A172 (cell line): ENCODE measurements around the gene SFTPB. TPM values are rescaled to one million over a fixed set of nuclear protein-coding genes. Genes with fewer than 3 reads are reported as not detected.

Experiments
- DNase-seq: peaks from one replicate; pipeline ENCODE4 v3.0.0-alpha.2; 2015; ENCODE audit warnings: low spot score
- total RNA-seq: library from RNA; depleted of rRNA; stranded (reverse); fragments of >200 nt; shearing (Covaris generic); gene quantifications from 2 replicates; pipeline ENCODE4 v1.2.3, GENCODE V29; 2014

The SFTPB gene
- total RNA-seq, 1 experiment from 2014 or later: not detected

DNA sequence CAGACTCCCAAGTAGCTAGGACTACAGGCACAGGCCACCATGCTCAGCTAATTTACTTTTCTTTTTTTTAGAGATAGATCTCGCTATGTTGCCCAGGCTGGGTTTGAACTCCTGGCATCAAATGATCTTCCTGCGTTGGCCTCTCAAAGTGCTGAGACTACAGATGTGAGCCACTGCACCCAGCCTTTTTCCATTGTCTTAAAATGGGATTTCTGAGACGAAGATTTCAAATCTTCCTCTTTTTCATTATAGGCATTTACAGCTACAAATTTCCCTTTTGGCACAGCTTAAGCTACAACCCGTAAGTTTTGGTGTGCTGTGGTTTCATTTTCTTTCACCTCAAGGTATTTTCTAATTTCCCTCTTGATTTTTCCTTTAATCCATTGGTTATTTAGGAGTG, 34.8 kb upstream of the SFTPB start:
- DNase-seq: no peak

- peak; percentile 75 for DNase-seq
These were observed 34.2 kb upstream of the SFTPB start for GRCh38 chr2:85702172-85702571.

DNA sequence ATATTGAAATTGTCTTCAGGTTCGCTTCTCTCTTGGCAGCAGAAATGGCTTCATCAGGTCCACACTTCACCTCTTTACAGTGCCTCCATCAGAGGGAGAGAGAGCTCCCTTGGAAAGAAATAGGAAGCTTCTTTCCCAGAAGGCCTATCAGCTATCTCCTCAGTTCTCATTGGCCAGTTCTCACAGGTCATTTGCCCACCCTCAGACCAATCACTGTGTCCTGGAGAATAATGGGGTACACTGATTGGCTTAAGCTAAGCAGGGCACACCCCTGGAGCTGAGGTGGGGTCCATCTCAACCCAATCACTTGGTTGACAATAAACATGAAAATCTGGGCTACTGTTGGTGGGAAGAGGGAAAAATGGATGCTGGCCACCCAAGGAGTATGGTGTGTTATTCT, 31.3 kb upstream of the SFTPB start:
- DNase-seq: no peak

DNA sequence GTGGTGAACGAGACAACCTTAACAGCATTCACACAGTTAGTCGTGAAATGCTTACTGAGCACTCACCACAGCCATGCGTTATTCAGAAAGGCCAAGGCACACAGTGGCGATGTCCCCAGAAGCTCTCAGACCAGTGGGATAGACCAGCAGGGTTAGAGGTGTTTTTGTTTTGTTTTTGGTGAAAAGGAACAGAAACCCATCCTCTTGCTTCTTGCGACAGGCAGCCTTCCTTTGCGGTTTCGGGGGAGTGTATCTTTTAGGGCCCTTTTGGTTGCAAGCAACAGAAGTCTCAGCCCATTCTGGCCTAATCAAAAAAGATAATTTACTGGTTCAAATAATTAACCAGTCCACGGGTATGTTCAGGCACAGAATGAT, 30.9 kb upstream of the SFTPB start:
- DNase-seq: no peak

GRCh38 chr2:85698184-85698879, 30.3 kb upstream of the SFTPB start:
- DNase-seq: no peak

GRCh38 chr2:85697716-85698115, 29.7 kb upstream of the SFTPB start:
- no peak for DNase-seq

GRCh38 chr2:85697096-85697495, 29.1 kb upstream of the SFTPB start:
- no peak for DNase-seq

GRCh38 chr2:85695691-85696668, 28.0 kb upstream of the SFTPB start:
- DNase-seq: no peak

GRCh38 chr2:85695121-85695520, 27.1 kb upstream of the SFTPB start:
- no peak for DNase-seq

DNA sequence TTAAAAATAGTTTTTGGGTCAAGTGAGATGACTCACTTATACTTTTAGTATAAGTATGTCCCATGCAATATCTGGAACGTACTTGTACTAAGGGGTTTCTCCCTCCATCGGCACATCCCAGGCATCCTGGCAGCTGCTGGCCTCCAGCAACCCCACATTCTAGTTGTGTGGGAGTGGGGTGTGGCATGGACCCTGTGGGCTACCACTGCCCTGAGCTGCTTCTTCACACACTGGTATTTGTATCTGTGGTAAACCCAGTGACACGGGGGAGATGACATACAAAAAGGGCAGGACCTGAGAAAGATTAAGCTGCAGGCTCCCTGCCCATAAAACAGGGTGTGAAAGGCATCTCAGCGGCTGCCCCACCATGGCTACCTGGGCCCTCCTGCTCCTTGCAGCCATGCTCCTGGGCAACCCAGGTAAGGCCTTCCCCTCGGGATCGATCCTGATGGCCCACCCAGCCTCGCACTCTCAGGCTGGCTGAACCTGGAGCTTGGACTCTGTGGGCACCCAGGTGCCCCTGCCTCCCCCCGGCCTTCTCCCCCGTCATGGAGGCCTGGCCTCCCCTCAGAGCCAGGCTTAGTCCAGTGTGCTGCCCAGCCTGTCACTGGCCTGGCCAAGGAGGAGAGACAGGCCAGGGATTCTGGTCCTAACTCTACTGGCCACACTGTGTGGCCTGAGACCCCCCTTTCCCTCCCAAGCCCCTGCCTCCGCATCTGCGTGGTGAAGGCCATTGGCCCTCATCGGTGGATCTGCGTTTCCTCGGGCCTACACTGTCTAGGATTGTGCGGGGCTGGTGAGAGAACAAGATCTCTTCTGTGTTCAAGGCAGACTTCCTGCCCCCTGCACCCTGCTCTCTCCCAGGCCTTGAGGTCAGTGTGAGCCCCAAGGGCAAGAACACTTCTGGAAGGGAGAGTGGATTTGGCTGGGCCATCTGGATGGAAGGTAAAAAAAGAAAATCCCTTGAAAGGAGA, 26.3 kb upstream of the SFTPB start, which contains the start of gene GNLY:
GNLY (plus strand) TSS at position 307 of the 974 bp plus-strand sequence; CDS start at position 368, 61 bp downstream.
- DNase-seq: no peak

DNA sequence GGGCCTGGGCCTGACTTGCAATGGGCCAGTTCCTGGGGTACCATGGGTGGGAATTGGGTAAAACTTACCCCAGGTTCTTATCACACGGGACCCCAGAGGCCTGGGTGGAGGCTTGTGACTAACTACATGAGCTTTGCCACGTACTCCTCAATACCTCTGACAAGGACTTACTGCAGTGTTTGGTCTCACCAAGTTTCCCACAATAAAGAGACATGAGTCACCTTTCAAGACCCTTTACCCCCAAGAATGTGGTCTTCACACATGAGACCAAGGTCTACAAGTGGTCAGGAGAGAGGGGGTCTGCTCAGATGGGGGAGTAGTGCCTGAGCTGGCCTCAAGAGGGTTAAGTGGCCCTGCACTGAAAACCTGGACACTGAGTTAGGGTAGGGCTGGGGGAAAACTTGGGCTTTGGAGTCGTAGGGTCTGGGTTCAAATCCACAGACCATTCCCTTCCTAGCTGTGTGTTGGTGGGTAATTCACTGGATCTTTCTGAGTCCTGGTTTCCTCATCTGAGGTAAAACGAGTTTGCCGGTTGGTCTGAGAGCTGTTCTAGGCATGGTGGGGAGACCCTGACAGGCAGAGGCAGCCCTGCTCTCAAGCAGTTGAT, 24.1 kb upstream of the SFTPB start:
- DNase-seq: no peak

- DNase-seq: no peak
These were observed 22.9 kb upstream of the SFTPB start for GRCh38 chr2:85690932-85691331.

DNA sequence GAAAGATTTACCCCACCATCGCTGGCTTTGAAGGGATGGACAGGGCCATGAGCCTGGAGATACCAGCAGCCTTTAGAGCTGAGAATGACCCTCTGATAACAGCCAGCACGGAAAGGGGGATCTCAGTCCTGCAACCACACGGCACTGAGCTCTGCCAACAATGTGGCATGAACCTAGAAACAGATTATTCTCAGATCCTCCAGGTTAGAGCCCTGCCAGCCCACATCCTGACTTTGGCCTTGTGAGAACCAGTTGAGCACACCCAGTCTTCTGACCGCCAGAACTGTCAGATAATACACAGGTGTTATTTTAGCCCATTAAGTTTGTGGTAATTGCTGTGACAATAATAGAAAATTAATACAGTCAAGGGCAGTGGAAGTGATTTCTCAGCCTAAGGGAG, 16.8 kb upstream of the SFTPB start:
- no peak for DNase-seq

DNA sequence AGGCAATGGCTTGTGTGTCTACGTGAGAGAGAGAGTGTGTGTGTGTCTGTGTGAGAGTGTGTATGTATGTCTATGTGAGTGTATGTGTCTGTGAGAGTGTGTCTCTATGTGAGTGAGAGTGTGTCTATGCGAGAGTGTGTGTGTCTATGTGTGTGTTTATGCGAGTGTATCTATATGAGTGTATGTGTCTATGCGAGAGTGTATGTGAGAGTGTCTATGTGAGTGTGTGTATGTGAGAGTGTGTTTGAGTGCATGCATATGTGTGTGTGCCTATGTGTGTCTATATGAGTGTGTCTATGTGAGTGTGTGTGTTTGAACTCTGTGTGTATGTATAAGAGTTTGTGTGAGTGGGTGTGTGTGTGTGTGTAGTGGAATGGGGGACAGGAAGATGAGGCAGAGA, 16.4 kb upstream of the SFTPB start:
- DNase-seq: no peak

DNA sequence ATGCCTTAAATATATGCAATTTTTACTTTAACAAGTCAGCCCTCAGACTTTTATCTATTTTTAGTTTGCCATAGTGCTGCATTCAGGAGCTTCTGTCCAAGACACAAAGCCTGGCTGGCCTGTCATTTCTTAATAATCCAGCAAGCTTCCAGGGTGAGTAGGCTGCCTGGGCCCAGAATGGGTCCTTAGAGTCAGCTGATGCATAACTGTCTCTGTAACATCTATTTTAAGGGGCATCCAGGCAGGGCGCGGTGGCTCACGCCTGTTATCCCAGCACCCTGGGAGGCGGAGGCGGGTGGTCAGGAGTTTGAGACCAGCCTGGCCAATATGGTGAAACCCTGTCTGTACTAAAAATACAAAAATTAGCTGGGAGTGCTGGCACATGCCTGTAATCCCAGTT, 14.4 kb upstream of the SFTPB start:
- DNase-seq: no peak

- no peak for DNase-seq
These were observed 13.8 kb upstream of the SFTPB start for GRCh38 chr2:85681776-85682175.

DNA sequence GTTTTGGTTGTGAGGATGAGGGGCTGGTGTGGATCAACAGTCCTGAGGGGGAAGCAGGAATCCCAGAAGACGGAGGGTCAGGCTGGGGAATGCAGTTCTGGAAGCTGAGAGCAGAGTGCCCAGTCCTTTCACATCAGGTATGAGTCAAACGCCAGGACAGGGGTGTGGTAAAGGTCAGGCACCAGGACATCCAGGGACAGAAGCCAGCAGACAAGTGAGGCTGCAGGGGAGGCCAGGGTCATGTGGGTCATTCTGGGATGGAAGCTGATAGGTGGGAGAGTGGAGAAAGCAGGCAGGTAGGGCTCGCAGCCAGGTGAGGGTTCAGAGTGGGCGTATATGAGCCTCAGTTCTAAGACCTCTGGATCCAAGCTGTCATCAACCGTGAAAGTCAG, 13.4 kb upstream of the SFTPB start:
- DNase-seq: peak; percentile 64

- peak; percentile 39 for DNase-seq
These were observed 12.8 kb upstream of the SFTPB start for GRCh38 chr2:85680707-85681371.

GRCh38 chr2:85678794-85679672, 11.0 kb upstream of the SFTPB start:
- peak; percentile 85 for DNase-seq

DNA sequence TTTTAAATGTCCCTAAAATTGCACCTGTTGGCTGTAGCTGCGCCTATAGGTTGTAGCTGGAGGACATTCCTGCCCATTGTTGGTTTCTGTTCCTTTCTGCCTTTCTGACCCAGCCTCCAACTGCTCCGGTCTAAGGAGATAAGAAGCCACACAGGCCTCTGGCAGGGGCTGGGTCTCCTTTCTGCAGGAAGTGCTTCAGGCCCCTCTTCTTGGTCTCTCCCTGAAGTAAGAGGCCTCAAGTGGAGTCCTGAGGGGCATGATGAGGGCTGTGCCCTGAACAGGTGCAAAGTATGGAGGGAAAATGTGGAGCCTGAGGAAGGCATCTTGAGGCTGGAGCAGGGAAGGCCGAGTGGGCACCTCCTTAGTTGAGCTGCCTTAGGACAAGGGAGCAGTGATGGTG, 10.4 kb upstream of the SFTPB start:
- no peak for DNase-seq
